Right lobe of liver (tissue), 6 donors: ENCODE data around the gene SLC27A3. TPM values are rescaled to one million over a fixed set of nuclear protein-coding genes. Genes with fewer than 3 reads are reported as not detected.

Source experiments
- ATAC-seq, 4 donors: fragments of 200-7000 bp; cut with Tn5 transposase; one replicate each; pipeline ENCODE4 v1.9.1; 2020; ENCODE audit warnings: mild to moderate bottlenecking in 4 of 4, moderate library complexity in 4 of 4
- DNase-seq, 3 donors: peaks; one replicate each; pipeline ENCODE4 v3.0.0-alpha.2; 2020
- H3K27ac ChIP-seq, 3 donors: fragments of 200-600 bp; one replicate each; pipeline ENCODE4 v1.8.0; 2022
- H3K27me3 ChIP-seq, 2 donors: fragments of 200-600 bp; one replicate each; pipeline ENCODE4 v1.8.0; 2022
- H3K36me3 ChIP-seq, 4 donors: fragments of 200-600 bp; sonication (generic) in 1 of 4; one replicate each; pipeline versions ENCODE4 v1.5.1 to v1.8.0; 2017 to 2022; ENCODE audit warnings: control low read depth in 1 of 4
- H3K4me1 ChIP-seq, 4 donors: fragments of 200-600 bp; sonication (generic) in 1 of 4; one replicate each; pipeline versions ENCODE4 v1.5.1 to v1.8.0; 2017 to 2022; ENCODE audit warnings: control low read depth in 1 of 4
- H3K4me3 ChIP-seq, 3 donors: fragments of 200-600 bp; one replicate each; pipeline ENCODE4 v1.8.0; 2022
- H3K9me3 ChIP-seq, 4 donors: fragments of 200-600 bp; sonication (generic) in 1 of 4; one replicate each; pipeline versions ENCODE4 v1.5.1 to v1.8.0; 2017 to 2022; ENCODE audit warnings: control low read depth in 1 of 4
- CTCF ChIP-seq, 4 donors: fragments of 200-600 bp in 3 of 4; fragments of 450-650 bp in 1 of 4; IDR thresholded peaks; one replicate each; pipeline versions ENCODE4 v1.5.1 to v1.8.0; 2016 to 2022; ENCODE audit warnings: antibody characterized with exemption in 4 of 4, mild to moderate bottlenecking in 2 of 4
- POLR2A ChIP-seq: fragments of 450-650 bp; IDR thresholded peaks from one replicate; pipeline ENCODE4 v1.6.1; 2017; ENCODE audit warnings: antibody characterized with exemption, mild to moderate bottlenecking
- WGBS: methylation state at CpG from one replicate; pipeline ENCODE4 v1.1.6; 2018; ENCODE audit warnings: low coverage, low lambda C conversion rate; ENCODE audit not compliant: insufficient coverage; ENCODE audit errors: missing lambda C conversion rate; 5-methylcytosine and 5-hydroxymethylcytosine counted together
- intact Hi-C, 2 donors: fragments of 100-400 bp; cut with DNase I; formaldehyde crosslinking; loops; one replicate each; pipeline versions ENCODE4 v1.11.2 to v1.14.1; 2022
- total RNA-seq, 6 experiments: library from RNA; depleted of rRNA in 2 of 6; stranded (reverse); fragments of >200 nt in 2 of 6; fragmentation: NEBNext Ultra II Directional in 3 of 6; extraction: Animal tissue kit (Norgen Biotek cat#: 25700) in 3 of 6; gene quantifications; one replicate each; pipeline versions ENCODE4 v1.1.0 to v1.2.4, GENCODE V29; 2016 to 2023
- donor health status: DM: no; HTN: yes; CAD: no.
- donor health status: DM: no; HTN: no; CAD: no.
- donor health status: DM: no; HTN: no; CAD: no.
- donor health status: DM: no; HTN: yes; CAD: no.
- donor health status: DM: no; HTN: yes; CAD: no.

SLC27A3 gene
- total RNA-seq, 6 experiments from 2014 or later, result 25.4 to 50.4 (median 36.9) TPM

DNA sequence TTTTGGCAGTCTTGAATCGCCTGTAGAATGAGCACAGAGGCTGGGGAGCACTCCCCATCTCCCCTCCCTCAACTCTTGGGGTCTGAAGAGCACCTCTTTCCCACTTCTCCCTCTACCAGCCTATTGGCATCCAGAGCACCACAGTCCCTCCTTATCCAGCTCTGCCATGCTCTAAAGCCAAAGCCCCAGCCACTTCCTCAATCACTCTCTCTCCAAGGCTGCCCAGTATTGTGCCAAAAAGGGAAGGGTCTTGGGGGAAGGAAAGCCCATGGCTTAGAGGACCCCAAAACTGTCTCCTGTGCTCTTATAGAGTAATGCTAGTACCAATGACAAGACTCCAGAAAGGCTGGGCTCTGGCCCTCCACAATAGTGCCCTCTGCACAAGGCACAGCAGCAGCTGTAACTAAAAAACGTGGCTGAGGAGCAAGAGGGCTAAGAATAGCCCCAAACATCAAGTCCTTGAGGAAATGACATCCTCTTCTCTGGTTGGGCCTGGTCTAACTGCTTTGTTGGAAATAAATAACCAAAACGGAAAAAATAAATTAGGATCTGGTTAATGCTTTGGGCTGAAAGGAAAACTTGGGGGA, 28.4 kb downstream of the SLC27A3 start:
- DNase-seq (no peak), ATAC-seq (no peak)
- Histone ChIP-seq H3K4me1 (peaks cover 0 to 10% (median 6%) of the 10 kb centered on the region in 4 donors), H3K27me3 (no peaks in the 10 kb centered on the region), H3K27ac (no peak overlapping the region), H3K4me3 (no peak overlapping the region), H3K36me3 (peaks cover 0 to 9% (median 2%) of the 10 kb centered on the region in 4 donors), H3K9me3 (no peaks in the 10 kb centered on the region)
- no peak for TF ChIP-seq POLR2A
- no peak for TF ChIP-seq CTCF (IDR thresholded peaks at IDR 0.05)
- WGBS, result 73% methylated on average over 3 of the region's 3 CpGs
- intact Hi-C loops, result no loop called here

- WGBS, result 0% methylated on average over 1 of the region's 2 CpGs
- Histone ChIP-seq H3K36me3 (peaks cover 0 to 14% (median 3%) of the 10 kb centered on the region in 4 donors), H3K9me3 (no peaks in the 10 kb centered on the region), H3K27me3 (no peaks in the 10 kb centered on the region), H3K4me3 (no peak overlapping the region), H3K27ac (no peak overlapping the region), H3K4me1 (peaks cover 0 to 10% (median 6%) of the 10 kb centered on the region in 4 donors)
- intact Hi-C loops, result no loop called here
- DNase-seq (no peak), ATAC-seq (no peak)
- TF ChIP-seq CTCF (IDR thresholded peaks at IDR 0.05) (no peak), POLR2A (no peak)
Measured at GRCh38 chr1:153804112-153804511, 28.9 kb downstream of the SLC27A3 start.

GRCh38 chr1:153805042-153805745, 30.0 kb downstream of the SLC27A3 start:
- no peak overlapping the region for H3K4me3 ChIP-seq
- intact Hi-C loops, result no loop called here
- 10% methylated on average over 2 of the region's 5 CpGs for WGBS
- ATAC-seq, result peak; percentile 34 to 56 (median 47)
- H3K9me3 ChIP-seq, result no peaks in the 10 kb centered on the region
- no peak overlapping the region for H3K27ac ChIP-seq
- H3K36me3 ChIP-seq, result peaks cover 0 to 25% (median 8%) of the 10 kb centered on the region in 4 donors
- H3K4me1 ChIP-seq, result peaks cover 0 to 8% (median 6%) of the 10 kb centered on the region in 4 donors
- TF ChIP-seq CTCF (IDR thresholded peaks at IDR 0.05) (no peak), POLR2A (peak; percentile 12)
- peak in 1 of 3 donors; percentile 46 for DNase-seq
- H3K27me3 ChIP-seq, result no peaks in the 10 kb centered on the region

GRCh38 chr1:153805886-153806719, 30.9 kb downstream of the SLC27A3 start:
- Histone ChIP-seq H3K27me3 (no peaks in the 10 kb centered on the region), H3K27ac (no peak overlapping the region), H3K4me1 (peaks cover 0 to 2% (median 0%) of the 10 kb centered on the region in 4 donors), H3K36me3 (peaks cover 0 to 34% (median 10%) of the 10 kb centered on the region in 4 donors), H3K9me3 (no peaks in the 10 kb centered on the region), H3K4me3 (no peak overlapping the region)
- peak in 1 of 3 donors; percentile 34 for DNase-seq
- TF ChIP-seq POLR2A, result no peak
- intact Hi-C loops, result no loop called here
- WGBS, result 72% methylated on average over 9 of the region's 11 CpGs
- ATAC-seq, result peak in 1 of 4 donors; percentile 16
